ENCODE data around the gene ARMC12.
"Not testable (repeated sequence)": the region's sequence is repeated elsewhere in the genome, so short reads cannot be mapped to it uniquely, and the experiment has no call there.

Gene ARMC12

DNA sequence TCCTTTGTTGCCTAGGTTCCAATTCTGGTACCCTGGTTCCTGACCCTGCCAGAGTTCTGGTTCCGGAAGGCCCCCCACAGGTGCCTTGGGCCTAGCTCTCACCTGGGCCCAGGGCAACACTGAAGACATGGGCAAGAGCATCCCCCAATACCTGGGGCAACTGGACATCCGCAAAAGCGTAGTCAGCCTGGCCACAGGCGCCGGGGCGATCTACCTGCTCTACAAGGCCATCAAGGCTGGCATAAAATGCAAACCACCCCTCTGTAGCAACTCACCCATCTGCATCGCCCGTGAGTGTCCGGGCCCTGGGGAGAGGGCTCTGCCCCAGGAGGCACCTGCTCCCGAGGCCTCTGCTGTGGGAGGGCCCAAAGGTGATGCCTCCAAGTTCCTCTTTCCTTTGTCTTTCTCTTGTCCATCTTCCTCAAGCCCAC is at the start of gene ARMC12:
TSS of gene ARMC12 (plus strand) at position 51 of the 431 bp plus-strand sequence. CDS start at position 128, 77 bp downstream.
- DNase-seq (ENCODE audit: low read depth), result no peak

- peak; percentile 54 for DNase-seq (ENCODE audit: low read depth)
Observed at GRCh38 chr6:35687658-35688604, 48.9 kb upstream of the ARMC12 start.

- peak; percentile 92 for DNase-seq (ENCODE audit: low read depth)
Observed at GRCh38 chr6:35688605-35689322, 48.1 kb upstream of the ARMC12 start, which contains the start of gene FKBP5. TSS of gene FKBP5 (minus strand) at chr6:35688915. CDS start at chr6:35642824, 46,091 bp downstream.

GRCh38 chr6:35690006-35690405 is 46.8 kb upstream of the ARMC12 start:
- not testable (repeated sequence) for DNase-seq (ENCODE audit: low read depth)

- no peak for DNase-seq (ENCODE audit: low read depth)
Observed at GRCh38 chr6:35690484-35690883, 46.3 kb upstream of the ARMC12 start.

DNA sequence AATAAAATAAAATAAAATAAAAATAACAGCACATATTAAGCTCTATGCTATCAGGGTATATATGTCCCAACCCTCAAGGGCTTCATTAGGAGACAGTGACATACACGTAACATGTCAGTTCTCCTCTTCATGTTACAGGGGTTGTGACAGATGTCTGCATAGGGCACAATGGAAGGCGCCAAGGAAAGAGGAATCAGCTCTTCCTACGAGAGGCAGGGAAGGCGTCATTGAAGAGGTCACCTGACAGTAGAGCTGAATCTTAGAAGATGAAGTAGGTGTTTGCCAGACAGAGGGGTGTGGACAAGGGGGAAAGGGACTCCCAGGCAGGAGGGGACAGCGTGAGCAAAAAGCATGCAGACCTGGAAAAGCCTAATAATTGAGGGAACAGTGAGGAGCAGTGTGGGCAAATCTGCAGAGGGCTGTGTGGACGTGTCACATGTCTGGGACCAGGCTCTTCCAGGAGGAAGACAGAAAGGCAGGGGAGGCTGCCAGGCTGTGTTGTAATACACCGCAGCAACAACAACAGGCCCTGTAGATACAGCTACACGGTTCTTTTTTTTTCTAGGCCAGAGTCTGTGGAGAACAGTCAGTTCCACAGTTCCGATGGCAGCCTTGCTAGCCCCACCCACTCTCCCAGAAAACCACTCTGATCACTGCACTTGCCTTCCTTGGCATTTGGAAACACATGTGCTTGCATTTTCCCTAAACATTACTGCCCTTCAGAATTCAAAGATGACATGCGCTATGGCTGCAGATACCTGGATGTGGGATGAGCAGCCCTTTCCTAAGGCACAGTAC is 45.6 kb upstream of the ARMC12 start:
- peak; percentile 90 for DNase-seq (ENCODE audit: low read depth)

DNA sequence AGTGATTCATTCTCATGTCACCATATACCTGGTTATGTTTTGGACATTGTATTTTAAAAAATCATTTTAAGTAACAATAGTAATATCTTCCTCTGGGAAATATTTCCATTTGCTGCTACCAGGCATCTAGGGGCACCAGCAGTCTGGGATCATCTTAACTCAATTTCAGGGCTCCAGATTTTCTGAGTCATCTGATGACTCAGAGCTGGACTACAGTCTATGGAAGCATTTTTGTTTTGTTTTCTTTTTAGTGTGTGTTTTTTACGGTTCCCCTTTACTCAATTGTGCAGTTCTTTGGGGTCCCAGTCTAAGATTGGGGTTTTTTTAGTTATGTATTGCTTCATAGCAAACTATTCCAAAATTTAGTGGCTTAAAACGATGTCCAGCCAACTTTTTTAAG is 42.4 kb upstream of the ARMC12 start:
- peak; percentile 64 for DNase-seq (ENCODE audit: low read depth)

DNA sequence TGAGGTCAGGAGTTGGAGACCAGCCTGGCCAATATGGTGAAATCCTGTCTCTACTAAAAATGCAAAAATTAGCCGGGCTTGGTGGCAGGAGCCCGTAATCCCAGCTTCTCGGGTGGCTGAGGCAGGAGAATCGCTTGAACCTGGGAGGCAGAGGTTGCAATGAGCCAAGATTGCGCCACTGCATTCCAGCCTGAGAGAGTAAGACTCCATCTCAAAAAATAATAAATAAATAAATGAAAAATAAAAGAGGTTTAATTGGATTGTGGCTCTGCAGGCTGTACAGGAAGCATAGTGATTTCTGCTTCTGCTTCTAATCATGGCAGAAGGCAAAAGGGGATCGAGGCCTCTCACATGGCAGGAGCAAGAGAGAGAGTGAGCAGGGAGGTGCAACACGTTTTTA is 38.4 kb upstream of the ARMC12 start:
- peak; percentile 56 for DNase-seq (ENCODE audit: low read depth)

DNA sequence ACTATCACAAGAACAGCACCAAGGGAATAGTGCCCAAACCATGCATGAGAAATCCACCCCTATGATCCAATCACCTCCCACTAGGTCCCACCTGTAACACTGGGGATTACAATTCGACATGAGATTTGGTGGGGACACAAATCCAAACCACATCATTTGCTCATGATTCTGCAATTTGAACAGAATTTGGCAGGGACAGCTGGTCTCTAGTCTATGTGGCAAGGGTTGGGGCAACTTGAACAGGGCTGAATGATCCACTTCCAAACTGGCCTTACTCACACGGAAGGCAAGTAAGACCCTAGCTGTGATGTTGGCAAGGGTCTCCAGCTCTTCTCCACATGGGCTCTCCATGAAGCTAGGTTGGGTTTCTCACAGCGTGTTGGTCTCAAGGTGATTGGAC is 38.0 kb upstream of the ARMC12 start:
- no peak for DNase-seq (ENCODE audit: low read depth)

- no peak for DNase-seq (ENCODE audit: low read depth)
Observed at GRCh38 chr6:35703554-35703953, 33.3 kb upstream of the ARMC12 start.

DNA sequence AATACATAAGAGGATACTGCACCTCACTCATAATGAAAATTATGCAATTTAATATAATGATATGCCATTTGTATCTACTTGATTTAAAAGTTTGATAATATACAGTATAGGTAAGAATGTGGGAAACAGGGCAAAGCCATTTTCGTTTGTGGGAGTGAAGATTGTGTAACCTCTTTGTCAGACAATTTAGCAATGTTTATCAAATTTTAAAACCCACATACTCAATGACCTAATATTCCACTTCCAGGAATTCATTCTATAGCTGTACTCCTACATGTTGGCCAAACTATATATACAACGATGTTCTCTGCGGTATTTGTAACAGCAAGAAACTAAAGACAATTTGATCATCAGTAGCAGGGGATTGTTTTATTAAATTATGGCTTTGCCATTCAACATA is 30.4 kb upstream of the ARMC12 start:
- peak; percentile 71 for DNase-seq (ENCODE audit: low read depth)

- no peak for DNase-seq (ENCODE audit: low read depth)
Observed at GRCh38 chr6:35707714-35708407, 29.0 kb upstream of the ARMC12 start.

DNA sequence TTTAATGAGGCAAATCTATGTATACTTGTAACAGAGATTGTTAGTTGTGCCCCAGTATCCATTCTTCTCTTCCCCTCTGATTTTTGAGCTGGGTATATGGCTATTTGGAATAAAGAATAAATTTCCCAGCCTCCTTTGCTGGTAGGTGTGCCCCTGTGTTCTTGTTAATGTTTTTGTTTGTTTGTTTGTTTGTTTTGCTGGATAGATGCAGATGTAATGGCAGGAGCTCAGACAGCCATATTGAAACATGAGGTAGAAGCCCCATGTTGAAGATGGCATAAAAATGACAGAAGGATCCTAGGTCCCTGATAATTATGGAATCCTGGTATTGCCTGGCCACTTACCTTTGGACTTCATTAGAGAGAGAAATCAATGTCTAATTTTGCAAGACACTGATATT is 28.2 kb upstream of the ARMC12 start:
- DNase-seq (ENCODE audit: low read depth), result no peak

DNA sequence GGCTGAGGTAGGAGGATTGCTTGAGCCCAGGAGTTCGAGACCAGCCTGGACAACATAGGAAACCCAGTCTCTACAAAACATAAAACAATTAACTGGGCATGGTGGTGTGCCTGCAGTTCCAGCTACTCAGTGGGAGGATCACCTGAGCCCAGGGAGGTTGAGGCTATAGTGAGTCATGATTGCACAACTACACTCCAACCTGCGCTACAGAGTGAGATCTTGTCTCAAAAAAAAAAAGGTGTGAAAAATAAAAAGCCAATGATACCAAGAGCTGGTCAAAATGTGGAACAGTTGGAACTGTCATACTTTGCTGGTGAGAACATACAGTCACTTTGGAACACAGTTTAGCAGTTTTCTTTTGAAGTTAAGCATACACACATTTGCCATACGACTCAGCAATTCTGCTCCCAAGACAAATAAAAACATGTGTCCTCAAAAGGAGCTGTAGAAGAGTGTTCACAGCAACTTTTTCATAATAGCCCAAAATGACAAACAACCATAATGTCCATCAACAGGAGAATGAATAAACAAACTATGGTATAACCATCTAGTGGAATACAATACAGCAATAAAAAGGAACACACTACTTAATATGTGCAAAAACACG is 26.5 kb upstream of the ARMC12 start:
- peak; percentile 65 for DNase-seq (ENCODE audit: low read depth)

- DNase-seq (ENCODE audit: low read depth), result no peak
Observed at GRCh38 chr6:35711731-35712130, 25.1 kb upstream of the ARMC12 start.

DNA sequence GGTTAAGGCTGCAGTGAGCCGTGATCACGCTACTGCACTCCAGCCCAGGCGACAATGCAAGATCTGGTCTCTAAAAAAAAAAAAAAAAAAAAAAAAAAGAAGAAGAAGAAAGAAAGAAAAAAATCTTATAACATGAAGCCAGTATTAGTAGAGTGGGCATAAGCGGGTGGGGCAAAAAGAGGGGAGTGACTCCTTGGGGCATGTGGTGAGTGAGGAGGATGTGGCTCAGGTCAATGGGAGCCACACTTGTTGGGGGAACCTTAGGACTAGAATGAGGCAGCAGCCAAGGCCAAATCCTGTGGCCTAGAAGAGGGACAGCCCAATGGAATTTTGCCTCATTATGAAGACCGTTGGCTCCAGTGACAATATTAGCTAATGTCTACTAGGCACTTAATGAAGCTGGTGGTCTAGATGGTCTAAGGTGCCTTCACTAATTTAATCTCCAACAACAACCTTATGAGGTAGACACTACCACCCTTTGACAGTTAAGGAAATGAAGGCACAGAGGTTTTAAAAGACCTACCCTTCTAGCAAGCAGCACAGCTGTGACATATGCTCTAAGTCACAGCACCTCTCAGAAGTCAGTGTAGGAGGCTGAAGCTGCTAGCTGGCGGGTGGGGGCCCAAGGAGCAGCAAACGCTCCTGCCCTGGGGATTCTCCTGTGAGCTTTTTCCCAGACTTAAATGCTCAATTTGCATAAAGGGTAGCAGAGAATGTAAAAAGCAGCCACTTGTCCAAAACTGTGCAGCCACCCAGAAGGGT is 23.6 kb upstream of the ARMC12 start:
- no peak for DNase-seq (ENCODE audit: low read depth)

DNA sequence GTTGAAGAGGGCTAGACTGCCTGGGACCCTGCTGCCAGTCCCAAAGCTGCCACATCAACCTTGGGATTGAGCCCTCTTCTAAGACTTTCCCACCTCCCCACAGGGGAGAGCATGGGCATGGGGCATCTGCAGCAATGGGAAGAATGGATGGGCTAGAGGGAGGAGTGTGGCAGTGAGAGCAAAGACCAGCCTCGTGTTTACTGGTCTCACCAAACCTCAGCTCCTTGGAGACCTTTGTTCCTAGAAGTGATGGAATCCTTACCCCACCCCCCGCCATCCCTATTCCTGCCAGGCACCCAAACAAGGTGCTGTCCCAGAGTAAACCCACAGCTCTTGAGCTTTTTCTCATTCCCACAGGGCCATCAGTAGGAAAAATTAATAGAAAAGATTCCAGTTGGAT is 20.0 kb upstream of the ARMC12 start:
- no peak for DNase-seq (ENCODE audit: low read depth)

GRCh38 chr6:35717449-35718374 is 19.1 kb upstream of the ARMC12 start:
- DNase-seq (ENCODE audit: low read depth), result no peak

DNA sequence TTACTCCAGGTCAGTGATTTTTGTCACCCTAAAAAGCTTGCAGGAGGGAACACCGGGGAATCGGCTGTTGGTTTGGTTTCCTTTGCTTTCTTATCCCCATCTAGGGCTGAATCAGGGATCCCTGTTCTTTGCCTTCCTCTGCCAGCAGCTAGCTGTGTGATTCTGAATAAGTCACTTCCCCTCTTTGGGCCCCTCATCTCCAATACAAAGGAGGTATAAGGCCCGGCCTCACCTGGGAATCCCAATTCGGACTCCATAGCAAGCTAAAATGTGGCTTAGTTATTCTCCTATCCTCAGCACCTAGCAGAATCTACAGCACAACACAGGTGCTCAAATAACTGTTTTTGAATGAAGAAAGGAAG is 18.5 kb upstream of the ARMC12 start:
- DNase-seq (ENCODE audit: low read depth), result no peak
